LNCaP clone FGC (cell line): Measurements from ENCODE around the gene FAT1.
"Not testable (repeated sequence)": the region's sequence is repeated elsewhere in the genome, so short reads cannot be mapped to it uniquely, and the experiment has no call there.

ENCODE experiments used
- DNase-seq: peaks from one replicate; pipeline ENCODE4 v3.0.0-alpha.2; 2011; ENCODE audit warnings: low read depth
- H3K4me3 ChIP-seq: 2 replicates; pipeline ENCODE4 v1.5.1; 2011; ENCODE audit warnings: mild to moderate bottlenecking, low read depth, low read length, control low read depth
- CTCF ChIP-seq: IDR thresholded peaks from 2 replicates; pipeline ENCODE4 v1.5.1; 2012; ENCODE audit warnings: mild to moderate bottlenecking; ENCODE audit not compliant: control insufficient read depth, insufficient read depth; ENCODE audit errors: extremely low read depth

FAT1 gene

DNA sequence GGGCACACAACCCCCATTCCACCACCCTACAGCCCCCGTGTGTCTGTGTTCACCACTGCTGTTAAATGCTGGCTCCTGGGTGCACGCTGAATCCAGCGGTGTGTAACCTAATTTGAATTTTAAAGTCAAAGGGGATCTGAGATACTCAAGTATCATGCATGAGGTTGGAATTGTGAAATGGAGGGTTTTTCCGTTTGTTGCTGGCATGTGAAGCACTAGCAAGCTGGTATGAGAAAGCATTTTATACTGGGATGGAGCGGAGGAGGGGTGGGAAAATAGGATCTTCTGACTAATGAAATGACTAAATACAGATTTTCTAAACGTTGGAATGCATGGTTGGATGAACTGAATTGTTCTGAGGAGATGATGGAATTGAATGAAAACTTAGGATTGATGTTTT, 36.9 kb upstream of the FAT1 start:
- H3K4me3 ChIP-seq: no peak overlapping the region
- TF ChIP-seq CTCF: no peak
- no peak for DNase-seq

DNA sequence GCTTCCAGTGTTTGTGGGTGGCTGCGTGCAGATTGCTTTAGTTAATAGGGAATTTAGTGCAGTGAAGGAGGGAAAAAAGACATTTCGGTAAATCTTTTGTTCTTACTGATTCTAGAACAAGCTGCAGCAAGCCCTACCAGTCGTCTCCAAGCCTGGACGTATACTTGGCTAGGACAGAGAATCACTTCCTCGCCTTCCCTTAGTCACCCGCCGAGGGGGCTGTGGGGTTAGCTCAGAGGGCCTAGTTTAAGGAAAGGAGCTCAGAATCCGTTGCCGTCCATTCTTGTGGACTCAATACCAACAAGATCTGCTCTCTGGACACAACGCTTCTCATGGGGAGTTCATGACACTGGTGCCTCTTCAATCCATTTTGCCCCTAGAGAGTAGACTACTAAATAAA, 36.3 kb upstream of the FAT1 start:
- no peak for TF ChIP-seq CTCF
- H3K4me3 ChIP-seq: no peak overlapping the region
- no peak for DNase-seq

GRCh38 chr4:186758929-186759682, 35.5 kb upstream of the FAT1 start:
- H3K4me3 ChIP-seq: no peak overlapping the region

GRCh38 chr4:186757696-186758355, 34.2 kb upstream of the FAT1 start:
- DNase-seq: no peak
- no peak overlapping the region for H3K4me3 ChIP-seq
- TF ChIP-seq CTCF: no peak

More at GRCh38 chr4:186758929-186759682, 35.5 kb upstream of the FAT1 start:
- TF ChIP-seq CTCF: no peak
- no peak for DNase-seq

GRCh38 chr4:186756550-186756949, 32.9 kb upstream of the FAT1 start:
- not testable (repeated sequence) for H3K4me3 ChIP-seq, DNase-seq

- TF ChIP-seq CTCF: no peak
- no peak overlapping the region for H3K4me3 ChIP-seq
- DNase-seq: no peak
Measured at GRCh38 chr4:186755550-186756519, 32.2 kb upstream of the FAT1 start.

- no peak overlapping the region for H3K4me3 ChIP-seq
- DNase-seq: no peak
- no peak for TF ChIP-seq CTCF
Measured at GRCh38 chr4:186754976-186755375, 31.3 kb upstream of the FAT1 start.
